GM21825 (cell line): ENCODE data around the gene ISOC2.
"Not testable (repeated sequence)": the region's sequence is repeated elsewhere in the genome, so short reads cannot be mapped to it uniquely, and the experiment has no call there.

Experiments
- ATAC-seq: cut with Tn5 transposase; IDR thresholded peaks from one replicate; pipeline ENCODE4 v1.9.1; 2021; ENCODE audit warnings: mild to moderate bottlenecking, moderate library complexity; ENCODE audit not compliant: unreplicated experiment

The ISOC2 gene, protein sequence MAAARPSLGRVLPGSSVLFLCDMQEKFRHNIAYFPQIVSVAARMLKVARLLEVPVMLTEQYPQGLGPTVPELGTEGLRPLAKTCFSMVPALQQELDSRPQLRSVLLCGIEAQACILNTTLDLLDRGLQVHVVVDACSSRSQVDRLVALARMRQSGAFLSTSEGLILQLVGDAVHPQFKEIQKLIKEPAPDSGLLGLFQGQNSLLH

DNA sequence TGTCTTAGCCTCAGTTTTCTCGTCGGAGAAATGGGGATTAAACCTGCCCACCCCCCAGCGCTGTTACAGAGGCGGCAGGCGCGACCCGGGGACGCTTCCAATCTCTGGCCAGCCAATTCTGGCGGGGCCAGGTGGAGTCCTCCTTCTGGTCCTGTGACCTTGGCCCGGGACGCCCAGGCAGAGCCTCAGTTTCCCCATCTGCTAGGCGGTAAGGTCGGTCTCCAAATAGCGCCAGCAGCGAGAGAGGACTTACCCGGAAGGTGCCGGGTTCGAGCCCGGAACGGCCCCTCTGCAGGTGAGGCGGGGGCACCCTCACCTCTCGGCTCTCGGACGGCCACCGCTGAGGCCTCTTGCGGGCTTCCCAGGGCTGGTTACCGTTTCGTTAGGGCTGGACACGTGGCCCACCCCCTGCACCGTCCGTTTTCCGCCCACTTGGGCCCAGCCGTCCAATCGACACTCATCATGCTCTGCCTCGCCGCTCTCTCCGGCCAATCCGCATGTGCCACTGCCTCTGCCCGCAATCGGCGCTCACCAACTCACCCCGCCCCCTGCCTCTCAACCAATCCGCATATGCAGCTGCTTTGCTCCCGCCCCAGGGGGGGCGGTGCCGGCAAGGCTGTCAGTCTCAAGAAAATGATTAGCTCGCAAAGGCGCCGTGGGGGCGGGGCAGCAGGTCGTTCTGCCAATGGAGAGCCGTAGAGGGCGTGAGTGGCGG, at the start of gene ISOC2:
TSS of gene ISOC2 (minus strand) at position 384 of the 715 bp plus-strand sequence. CDS start 5,156 bp downstream, outside the sequence.
- ATAC-seq: peak; percentile 84

DNA sequence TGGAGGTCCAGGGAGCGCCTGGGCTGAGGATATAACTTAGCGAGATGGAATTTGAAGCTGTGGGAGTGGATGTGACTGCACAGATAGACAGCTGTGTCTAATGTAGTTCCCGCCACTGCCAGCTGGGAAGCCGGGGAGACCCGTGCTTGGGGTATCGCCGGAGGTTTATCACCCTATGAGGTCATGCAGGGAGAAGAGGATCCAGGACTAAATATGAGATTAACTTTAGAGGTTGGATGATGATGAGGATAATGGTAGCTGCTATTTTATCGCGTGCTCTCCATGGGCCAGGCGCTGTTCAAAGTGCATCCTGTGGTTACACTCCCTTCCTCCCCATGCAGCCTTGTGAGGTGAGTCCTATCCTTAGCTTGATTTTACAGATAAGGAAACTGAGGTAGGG, 46.7 kb upstream of the ISOC2 start:
- no peak for ATAC-seq

DNA sequence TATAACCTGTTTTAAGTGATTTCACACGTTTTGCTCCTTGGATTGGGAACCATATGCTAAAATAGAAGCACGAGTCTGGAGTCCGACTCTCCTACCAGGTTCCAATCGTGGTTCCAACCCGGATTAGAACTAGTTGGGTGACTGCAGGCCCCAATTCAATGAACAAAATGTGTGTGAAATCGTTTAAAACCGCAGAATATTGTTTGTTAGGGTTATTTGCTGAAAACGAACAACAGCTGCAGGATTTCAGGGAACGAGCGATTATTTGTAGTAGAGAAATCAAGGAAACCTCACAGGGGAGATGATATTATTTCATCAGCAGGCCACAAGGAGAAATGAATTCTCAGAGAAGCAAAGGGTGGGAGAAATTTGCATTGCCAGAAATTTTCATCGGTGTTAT, 43.5 kb upstream of the ISOC2 start:
- no peak for ATAC-seq

DNA sequence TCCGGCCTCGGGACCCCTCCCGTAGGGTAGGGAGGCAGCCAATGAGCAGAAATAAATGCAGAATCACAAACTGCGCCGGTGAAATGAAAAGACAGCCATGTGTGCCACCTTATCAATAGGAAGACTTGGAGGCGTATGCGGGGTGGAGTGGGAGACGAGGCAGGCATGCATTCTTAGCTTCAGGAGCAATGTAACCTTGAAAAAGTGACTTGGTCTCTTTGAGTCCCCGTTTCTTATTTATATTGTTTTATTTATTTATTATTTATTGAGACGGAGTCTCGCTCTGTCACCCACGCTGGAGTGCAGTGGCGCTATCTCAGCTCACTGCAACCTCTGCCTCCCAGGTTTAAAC, 42.8 kb upstream of the ISOC2 start:
- ATAC-seq: no peak

DNA sequence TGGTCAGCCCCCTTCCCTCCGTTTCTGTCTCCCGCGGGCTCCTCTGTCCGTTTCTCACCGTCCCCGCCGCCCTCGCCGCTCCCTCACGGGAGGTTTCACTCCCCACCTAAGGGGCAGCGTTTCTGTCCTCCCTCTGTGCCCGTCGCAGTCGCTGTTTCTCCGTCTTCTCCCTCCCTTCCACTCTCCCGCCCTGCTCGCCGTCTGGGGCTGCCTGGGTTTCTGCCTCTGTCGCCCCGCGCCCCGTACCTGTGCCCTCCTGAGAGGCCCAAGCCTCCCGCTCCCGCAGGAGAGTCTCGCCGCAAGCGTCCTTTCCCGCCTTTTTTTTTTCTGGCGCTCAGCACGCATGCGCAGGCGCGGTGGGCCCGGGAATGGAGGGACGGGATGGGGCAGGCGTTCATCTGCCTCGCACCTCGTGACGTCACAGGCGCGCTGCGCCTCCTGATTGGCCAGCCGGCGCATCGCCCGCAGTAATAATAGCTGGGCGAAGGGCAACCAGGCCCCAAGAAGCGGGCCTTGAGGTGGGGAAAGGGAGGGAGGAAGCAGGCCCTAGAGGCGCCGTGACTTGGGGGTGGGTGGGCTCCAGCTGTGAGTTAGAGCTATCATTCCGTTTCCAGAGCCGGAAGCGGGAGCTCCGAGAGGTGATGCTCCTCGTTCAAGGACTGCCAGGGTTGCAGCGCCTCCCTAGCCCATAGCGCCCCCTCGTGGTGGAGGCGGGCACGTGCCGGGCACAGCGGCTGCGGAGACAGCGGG, 42.2 kb upstream of the ISOC2 start:
- peak; percentile 87 for ATAC-seq

DNA sequence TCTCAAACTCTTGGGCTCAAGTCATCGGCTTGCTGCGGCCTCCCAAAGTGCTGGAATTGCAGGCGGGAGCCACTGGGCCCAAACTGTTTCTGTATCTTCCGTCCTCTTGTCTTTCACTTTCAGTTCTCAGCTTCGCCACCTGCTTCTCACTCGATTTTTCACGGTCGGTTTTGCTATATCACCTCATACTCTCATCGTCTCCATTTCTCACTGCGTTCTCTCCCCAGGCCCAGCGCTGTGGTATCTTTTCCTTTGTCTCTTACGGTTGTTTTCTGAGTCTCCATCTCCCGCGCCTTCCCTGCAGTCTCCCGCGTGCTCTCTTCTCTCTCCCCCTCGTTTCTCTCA, 41.7 kb upstream of the ISOC2 start:
- no peak for ATAC-seq

DNA sequence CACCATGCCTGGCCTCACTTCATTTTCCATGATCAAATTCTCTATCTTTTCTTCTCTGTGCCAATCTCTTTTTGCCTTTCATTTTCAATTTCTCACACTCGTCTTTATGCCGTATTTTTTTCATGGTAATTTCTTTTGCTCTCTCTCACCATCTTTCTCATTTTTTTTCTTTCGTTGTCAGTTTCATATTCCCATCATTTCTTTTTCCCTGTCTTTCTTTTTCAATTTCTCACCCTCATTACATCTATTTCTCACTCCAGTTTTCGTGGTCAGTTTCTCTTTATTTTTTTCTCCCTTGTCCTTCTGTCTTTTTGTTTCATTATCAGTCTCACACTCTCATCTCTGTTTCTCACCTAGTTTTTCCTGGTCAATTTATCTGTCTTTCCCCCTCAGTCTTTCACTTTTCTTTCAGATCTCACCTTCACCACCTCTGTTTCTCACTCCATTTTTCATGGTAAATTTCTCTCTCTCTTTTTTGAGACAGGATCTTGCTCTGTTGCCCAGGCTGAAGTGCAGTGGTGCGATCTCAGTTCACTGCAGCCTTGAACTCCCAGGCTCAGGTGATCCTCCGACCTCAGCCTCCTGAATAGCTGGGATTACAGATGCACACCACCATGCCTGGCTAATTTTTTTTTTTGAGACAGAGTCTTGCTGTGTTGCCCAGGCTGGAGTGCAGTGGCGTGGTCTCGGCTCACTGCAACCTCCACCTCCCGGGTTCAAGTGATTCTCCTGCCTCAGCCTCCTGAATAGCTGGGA, 40.9 kb upstream of the ISOC2 start:
- ATAC-seq: no peak

DNA sequence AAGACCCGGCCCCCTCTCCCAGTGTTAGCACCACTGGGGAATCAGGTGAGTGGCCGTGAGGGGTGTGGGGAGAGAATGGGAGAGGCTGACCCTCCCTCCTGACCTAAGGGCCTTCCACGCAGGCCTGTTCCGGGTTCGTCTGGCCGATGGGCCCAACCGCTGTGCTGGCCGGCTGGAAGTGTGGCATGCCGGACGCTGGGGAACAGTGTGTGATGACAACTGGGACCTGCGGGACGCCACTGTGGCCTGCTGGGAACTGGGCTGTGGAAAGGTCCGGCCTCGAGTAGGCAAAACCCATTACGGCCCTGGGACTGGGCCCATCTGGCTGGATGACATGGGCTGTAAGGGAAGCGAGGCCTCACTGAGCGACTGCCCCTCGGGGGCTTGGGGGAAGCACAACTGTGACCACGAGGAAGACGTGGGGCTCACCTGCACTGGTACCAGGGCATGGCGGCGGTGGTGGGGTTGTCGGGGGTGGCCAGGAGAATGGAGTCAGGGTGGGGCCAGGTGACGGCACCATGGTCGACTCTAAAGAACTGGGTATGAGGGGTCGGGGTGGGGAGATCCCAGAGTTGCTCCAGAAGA, 39.0 kb upstream of the ISOC2 start:
- ATAC-seq: no peak

DNA sequence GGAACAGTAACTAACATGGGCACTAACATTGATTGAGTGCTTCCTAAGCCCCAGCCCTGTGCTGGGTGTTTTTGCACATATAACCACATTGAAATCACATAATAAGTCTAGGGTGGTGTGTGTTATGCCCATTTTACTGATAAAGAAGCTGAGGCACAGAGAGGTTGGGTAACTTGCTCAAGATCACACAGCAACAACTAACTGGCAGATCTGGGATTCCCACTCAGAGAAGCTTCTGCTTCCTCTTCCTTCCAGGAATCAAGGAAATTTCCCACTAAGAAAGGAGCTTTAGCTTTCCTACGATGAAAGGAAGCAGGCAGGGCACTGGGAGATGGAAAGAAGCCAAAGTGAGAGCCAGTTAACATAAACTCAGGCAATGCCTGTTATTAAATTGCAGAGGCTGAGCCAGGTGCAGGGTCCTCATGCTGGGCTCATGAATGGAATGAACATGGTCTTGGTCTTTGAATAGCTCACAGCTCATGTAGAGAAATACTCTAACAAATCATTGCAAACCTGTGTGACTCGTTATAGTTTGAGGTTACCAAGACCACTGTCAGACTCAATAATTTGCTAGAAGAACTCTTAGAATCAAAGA, 36.9 kb upstream of the ISOC2 start:
- ATAC-seq: no peak

DNA sequence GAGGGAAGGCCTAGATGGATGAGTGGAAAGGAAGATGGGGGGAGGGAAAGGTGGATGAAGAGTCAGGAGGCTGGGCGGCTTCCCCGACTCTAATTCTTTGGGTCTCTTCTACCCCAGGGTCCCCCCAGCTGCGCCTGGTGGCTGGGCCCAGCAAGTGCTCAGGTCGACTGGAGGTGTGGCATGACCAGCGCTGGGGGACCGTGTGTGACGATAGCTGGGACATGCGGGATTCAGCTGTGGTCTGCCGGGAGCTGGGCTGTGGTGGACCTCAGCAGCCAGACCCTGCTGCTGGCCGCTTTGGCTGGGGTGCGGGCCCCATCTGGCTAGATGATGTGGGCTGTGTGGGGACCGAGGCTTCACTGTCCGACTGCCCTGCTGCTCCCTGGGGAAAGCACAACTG, 36.3 kb upstream of the ISOC2 start:
- no peak for ATAC-seq

DNA sequence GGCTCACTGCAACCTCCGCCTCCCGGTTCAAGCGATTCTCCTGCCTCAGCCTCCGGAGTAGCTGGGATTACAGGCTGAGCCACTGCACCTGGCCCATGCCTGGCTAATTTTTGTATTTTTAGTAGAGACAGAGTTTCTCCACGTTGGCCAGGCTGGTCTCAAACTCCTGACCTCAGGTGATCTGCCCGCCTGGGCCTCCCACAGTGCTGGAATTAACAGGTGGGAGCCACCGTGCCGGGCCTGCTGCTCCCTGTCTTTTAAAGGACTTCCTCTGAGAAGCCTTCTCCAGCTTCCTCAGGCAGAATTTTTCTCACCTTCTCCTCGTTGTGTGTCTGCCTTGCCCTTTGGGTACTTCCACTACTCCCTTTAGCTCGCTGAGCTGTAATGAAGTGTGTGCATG, 35.4 kb upstream of the ISOC2 start:
- ATAC-seq: not testable (repeated sequence)

DNA sequence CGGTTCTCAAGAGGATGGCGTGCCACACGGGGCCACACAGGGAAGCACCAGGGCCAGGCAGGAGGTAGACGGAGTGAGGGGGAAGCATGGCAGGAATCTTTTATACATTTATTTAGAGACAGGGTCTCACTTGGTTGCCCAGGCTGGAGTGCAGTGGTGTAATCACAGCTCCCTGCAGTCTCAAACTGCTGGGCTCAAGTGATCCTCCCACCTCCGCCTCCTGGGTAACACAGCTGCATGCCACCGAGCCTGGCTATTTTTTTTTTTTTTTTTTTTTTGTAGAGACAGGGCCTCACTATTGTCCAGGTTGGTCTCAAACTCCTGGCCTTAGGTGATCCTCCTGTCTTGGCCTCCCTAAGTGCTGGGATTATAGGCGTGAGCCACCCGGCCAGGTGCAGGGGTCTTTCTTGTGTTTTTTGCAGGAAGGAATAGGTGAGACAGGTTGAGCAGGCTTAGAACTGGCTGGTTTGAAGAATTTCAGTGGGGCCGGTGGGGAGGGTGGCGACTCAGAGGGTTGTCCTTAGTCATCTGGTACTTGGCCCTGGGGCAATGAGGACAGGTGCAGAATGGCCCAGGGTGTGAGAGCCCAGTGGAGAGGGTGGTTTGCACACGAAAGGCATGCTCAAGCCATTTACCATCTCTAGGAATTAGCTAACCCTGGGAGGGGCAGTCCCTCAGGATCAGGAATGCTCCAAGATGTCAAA, 34.4 kb upstream of the ISOC2 start:
- ATAC-seq: no peak

DNA sequence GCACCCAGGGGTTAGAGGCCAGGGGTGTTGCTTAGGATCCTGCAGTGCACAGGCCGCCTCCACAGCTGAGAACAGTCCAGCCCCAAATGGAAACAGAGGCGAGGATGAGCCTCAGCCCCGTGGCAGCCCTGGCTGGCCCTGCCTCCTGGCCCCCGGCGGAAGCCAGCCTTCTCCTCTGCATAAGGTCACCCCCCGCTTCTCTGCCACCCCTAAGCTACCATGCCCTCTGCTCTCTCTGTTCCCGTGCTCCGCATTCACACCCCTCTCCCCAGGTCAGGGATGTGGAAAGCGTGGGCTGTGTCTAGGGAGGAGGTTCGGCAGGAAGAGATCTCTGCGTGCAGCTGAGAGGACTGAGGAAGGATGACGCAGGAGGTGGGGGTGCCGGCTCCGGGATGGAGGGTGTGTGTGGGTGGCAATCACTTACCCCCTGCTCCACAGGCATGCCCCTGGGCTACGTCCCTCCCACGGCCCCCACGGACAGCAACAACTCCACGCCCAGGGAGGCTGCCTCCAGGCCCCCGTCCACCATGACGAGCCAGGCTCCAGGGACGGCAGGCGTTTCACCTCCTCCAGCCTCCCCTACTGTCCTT, 32.8 kb upstream of the ISOC2 start:
- no peak for ATAC-seq

DNA sequence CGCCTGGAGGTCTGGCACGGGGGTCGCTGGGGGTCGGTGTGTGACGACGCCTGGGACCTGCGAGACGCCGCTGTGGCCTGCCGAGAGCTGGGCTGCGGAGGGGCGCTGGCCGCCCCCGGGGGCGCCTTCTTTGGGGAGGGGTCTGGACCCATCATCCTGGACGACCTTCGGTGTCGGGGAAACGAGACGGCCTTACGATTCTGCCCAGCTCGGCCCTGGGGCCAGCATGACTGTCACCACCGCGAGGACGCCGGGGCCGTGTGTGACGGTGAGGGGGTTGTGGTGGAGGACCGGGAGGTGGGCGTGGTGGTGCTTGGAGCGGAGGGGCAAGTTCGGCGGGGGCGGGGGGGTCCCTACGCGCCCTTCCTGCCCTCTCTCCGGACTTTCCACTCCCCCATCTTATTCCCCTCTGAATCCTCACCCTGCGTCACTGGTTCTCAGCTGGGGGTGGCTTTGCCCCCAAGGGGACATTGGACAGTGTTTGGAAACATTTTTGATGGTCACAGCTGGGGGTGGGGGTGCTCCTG, 32.3 kb upstream of the ISOC2 start:
- no peak for ATAC-seq

DNA sequence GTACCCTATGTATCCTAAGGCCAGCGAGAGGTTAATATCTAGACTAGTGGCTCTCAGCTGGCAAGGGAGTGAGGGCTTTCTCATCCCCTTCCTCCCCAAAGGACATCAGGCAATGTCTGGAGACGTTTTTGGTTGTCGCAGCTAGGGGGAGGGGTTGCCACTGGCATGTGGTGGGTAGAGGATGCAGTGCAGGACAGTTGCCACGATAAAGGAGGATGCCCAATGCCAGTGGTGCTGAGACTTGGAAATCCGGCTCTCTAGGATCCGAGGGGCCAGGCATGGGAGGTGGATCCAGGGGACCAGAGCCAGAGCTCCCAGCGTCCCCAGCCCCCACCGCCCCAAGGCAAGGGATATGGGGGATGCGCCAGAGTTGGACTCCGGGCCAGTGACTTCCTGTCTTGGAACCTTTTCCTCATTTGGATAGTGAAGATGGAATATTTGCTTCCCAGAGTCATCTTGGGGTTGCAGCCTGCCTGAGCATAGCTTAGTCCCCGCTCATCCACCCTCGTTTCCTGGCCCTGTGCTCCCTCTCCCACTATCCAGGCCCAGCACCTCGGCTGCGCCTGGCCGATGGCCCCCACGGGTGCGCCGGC, 31.7 kb upstream of the ISOC2 start:
- no peak for ATAC-seq

DNA sequence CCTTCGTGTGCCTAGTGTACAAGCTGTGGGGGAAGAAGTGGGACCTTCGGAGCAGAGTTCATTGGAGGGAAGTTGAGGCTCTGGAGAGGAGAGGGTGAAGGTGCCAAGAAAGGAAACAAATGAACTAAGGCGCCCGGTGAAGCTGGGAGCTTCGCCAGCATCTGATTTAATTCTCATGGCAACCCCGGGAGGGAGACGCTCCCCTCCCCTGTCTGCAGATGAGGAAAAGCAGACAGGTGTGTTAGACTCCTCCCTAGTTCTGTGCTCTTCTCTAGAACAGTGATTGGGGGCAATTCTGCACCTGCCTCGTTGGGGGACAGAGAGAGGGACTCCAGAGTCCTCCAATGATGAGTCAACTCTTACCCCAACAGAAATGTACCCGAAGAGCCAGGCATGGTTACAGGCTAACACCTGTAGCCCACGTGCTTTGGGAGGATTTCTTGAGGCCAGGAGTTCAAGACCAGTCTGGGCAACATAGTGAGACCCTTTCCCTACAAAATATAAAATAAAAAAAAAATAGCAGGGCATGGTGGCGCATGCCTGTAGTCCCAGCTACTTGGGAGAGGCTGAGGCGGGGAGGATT, 31.0 kb upstream of the ISOC2 start:
- no peak for ATAC-seq

DNA sequence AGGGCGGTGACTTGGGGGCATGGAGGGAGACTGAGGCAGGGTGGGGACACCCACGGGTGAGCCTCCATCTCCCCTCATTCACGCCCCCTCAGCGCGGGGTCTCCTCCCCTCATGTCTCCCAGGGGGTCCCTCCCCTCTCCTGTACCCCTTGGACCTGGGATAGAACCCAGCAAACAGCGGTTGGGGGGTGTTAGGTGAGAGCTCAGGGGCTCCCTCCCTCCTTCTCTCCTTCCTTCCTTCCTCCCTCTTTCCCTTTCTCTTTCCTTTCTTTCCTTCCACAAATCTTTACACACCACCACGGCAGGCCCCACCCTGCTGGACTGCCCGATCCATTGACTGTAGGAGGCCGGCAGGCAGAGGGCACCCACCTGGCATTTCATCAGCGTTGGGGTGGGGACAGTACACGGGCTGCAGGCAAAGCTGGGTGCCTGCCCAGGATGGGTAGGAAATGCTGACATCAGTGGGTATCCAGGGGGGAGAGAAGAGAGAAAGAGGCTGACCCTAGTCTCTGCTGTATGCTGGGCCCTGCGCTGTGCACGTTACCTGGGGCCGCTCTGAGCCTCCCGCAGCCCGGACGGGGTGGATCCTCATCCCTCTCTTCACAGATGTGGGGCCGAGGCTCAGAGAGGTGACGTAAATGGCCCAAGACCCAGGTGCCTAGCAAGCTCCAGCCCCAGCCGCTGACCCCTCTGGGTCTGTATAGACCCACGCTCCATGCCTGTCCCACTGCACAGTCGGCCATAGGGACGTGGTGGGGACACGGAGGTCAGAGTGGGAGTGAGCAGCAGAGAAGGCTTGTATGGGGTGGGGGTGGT, 30.3 kb upstream of the ISOC2 start:
- ATAC-seq: no peak
